Gastroesophageal sphincter (tissue), 4 donors: ENCODE results near the gene PLCL1. TPM values are rescaled to one million over a fixed set of nuclear protein-coding genes. Genes with fewer than 3 reads are reported as not detected.

Experiments used
- ATAC-seq: fragments of 150-250 bp; one replicate; pipeline ENCODE4 v1.9.1; 2016; ENCODE audit warnings: mild to moderate bottlenecking, moderate library complexity
- H3K27ac ChIP-seq, 4 donors: fragments of 200-600 bp; sonication (generic) in 3 of 4; 1 replicate in 3 of 4; 2 replicates in 1 of 4; pipeline ENCODE4 v1.5.1; 2016 to 2019
- H3K27me3 ChIP-seq: fragments of 200-600 bp; sonication (generic); one replicate; pipeline ENCODE4 v1.5.1; 2019
- H3K36me3 ChIP-seq, 2 donors: fragments of 200-600 bp; sonication (generic); one replicate each; pipeline ENCODE4 v1.5.1; 2019; ENCODE audit warnings: control low read depth in 1 of 2
- H3K4me1 ChIP-seq, 3 donors: fragments of 200-600 bp; sonication (generic); 1 replicate in 2 of 3; 2 replicates in 1 of 3; pipeline ENCODE4 v1.5.1; 2016 to 2019; ENCODE audit warnings: control low read depth in 2 of 3
- H3K4me3 ChIP-seq, 2 donors: fragments of 200-600 bp; sonication (generic); one replicate each; pipeline ENCODE4 v1.5.1; 2019; ENCODE audit warnings: mild to moderate bottlenecking in 1 of 2, moderate library complexity in 1 of 2
- H3K9me3 ChIP-seq, 3 donors: fragments of 200-600 bp; sonication (generic); one replicate each; pipeline ENCODE4 v1.5.1; 2017 to 2019; ENCODE audit warnings: control low read depth in 2 of 3
- EP300 ChIP-seq: sonication (generic); formaldehyde crosslinking; IDR thresholded peaks from one replicate; pipeline ENCODE4 v1.6.1; 2017; ENCODE audit warnings: antibody characterized with exemption, mild to moderate bottlenecking
- POLR2A ChIP-seq, 2 donors: fragments of 450-650 bp; IDR thresholded peaks; one replicate each; pipeline ENCODE4 v1.6.1; 2017; ENCODE audit warnings: antibody characterized with exemption in 2 of 2, mild to moderate bottlenecking in 2 of 2, moderate library complexity in 1 of 2
- POLR2AphosphoS5 ChIP-seq: sonication (generic); formaldehyde crosslinking; IDR thresholded peaks from one replicate; pipeline ENCODE4 v1.6.1; 2017; ENCODE audit warnings: antibody characterized with exemption
- WGBS, 2 donors: methylation state at CpG; one replicate each; pipeline ENCODE4 v1.1.5; 2018; ENCODE audit warnings: low coverage in 1 of 2; 5-methylcytosine and 5-hydroxymethylcytosine counted together
- total RNA-seq, 4 donors: library from RNA; depleted of rRNA; stranded (reverse); fragments of >200 nt; gene quantifications; one replicate each; pipeline ENCODE4 v1.1.0, GENCODE V29; 2016
- TF ChIP-seq, protein P1 (sequence below), 4 experiments: fragments of 200-600 bp in 2 of 4; fragments of 450-650 bp in 2 of 4; sonication (generic) in 1 of 4; IDR thresholded peaks; one replicate each; pipeline ENCODE4 v1.5.1; 2017 to 2019; ENCODE audit warnings: antibody characterized with exemption in 4 of 4, mild to moderate bottlenecking in 2 of 4, moderate library complexity in 2 of 4

The PLCL1 gene
- total RNA-seq, 4 donors from 2014 or later = 23.4 to 89.2 (median 47.4) TPM

DNA sequence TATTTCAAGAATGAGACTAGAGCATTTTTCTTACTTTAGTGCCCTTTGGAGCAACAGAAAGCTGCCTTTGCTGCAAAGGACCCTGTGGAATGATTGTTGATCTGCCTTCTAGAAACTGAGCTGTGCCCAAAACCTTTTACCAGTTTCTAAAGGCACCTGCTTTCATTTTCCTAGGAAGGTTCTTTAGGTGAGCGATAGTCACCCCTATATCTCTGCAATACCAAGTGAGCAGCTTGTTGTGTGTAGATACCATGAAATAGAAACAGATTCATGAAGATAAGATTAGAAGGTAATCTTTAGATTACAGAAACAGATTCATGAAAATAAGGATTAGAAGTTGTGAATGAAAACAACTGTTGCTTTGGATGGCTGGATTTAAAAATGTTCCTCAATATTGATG is 202.3 kb downstream of the PLCL1 start:
- TF ChIP-seq, protein P1, sequence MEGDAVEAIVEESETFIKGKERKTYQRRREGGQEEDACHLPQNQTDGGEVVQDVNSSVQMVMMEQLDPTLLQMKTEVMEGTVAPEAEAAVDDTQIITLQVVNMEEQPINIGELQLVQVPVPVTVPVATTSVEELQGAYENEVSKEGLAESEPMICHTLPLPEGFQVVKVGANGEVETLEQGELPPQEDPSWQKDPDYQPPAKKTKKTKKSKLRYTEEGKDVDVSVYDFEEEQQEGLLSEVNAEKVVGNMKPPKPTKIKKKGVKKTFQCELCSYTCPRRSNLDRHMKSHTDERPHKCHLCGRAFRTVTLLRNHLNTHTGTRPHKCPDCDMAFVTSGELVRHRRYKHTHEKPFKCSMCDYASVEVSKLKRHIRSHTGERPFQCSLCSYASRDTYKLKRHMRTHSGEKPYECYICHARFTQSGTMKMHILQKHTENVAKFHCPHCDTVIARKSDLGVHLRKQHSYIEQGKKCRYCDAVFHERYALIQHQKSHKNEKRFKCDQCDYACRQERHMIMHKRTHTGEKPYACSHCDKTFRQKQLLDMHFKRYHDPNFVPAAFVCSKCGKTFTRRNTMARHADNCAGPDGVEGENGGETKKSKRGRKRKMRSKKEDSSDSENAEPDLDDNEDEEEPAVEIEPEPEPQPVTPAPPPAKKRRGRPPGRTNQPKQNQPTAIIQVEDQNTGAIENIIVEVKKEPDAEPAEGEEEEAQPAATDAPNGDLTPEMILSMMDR (IDR thresholded peaks at IDR 0.05) = no peak
- TF ChIP-seq POLR2A (IDR thresholded peaks at IDR 0.05) (no peak), EP300 (no peak), POLR2AphosphoS5 (no peak)
- WGBS, 2 donors = 89 to 90% methylated on average over 1 of the region's 1 CpG
- H3K9me3 ChIP-seq = no peaks in the 10 kb centered on the region
- no peaks in the 10 kb centered on the region for H3K36me3 ChIP-seq
- peaks cover 0 to 15% (median 0%) of the 10 kb centered on the region in 3 donors for H3K4me1 ChIP-seq
- no peak overlapping the region for H3K27ac ChIP-seq
- no peak overlapping the region for H3K4me3 ChIP-seq
- ATAC-seq = no peak
- H3K27me3 ChIP-seq = no peaks in the 10 kb centered on the region

DNA sequence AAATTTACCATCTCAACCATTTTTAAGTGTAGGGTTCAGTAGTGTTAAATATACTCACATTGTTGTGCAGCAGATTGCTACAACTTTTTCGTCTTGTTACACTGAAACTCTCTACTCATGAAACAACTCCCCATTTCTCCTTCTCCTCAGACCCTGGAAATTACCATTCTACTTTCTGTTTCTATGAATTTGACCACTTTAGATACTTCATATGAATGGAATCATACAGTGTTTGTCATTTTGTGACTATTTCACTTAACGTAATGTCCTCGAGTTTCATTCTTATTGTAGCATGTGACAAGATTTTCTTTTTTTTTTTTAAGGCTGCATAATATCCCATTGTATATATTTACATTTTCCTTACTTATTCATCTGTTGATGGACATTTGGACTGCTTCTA is 203.8 kb downstream of the PLCL1 start:
- Histone ChIP-seq H3K27ac (no peak overlapping the region), H3K4me1 (peaks cover 0 to 15% (median 0%) of the 10 kb centered on the region in 3 donors), H3K27me3 (no peaks in the 10 kb centered on the region), H3K4me3 (no peak overlapping the region), H3K9me3 (peaks cover 0 to 6% (median 0%) of the 10 kb centered on the region in 3 donors), H3K36me3 (no peaks in the 10 kb centered on the region)
- TF ChIP-seq POLR2A (IDR thresholded peaks at IDR 0.05) (no peak), EP300 (no peak), POLR2AphosphoS5 (no peak)
- TF ChIP-seq, protein P1 (IDR thresholded peaks at IDR 0.05) = no peak
- WGBS, 2 donors = 82 to 90% methylated on average over 3 of the region's 3 CpGs
- ATAC-seq = no peak

DNA sequence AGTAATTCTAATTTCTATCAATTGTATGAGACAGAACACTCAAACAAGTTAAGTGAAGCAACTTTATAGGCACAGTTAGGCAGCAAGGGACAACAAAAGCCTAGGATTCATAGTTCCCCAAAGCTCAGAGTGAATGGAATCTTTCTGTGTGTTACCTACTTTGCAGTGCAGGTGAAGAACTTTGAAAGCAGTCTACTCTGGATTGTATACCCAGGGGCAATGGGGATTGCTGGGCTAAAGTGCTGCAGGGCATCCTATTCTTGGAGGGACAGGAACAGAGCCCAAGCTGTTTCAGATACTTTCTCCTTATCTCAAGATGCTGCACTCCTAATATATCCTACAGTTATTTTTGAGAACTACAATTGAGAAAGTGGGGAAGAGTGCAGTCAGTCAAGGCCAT is 207.6 kb downstream of the PLCL1 start:
- Histone ChIP-seq H3K36me3 (no peaks in the 10 kb centered on the region), H3K9me3 (peaks cover 0 to 6% (median 0%) of the 10 kb centered on the region in 3 donors), H3K27me3 (no peaks in the 10 kb centered on the region), H3K4me1 (peaks cover 0 to 9% (median 0%) of the 10 kb centered on the region in 3 donors), H3K4me3 (no peak overlapping the region), H3K27ac (no peak overlapping the region)
- no peak for ATAC-seq
- TF ChIP-seq, protein P1 (IDR thresholded peaks at IDR 0.05) = no peak
- no peak for TF ChIP-seq POLR2A (IDR thresholded peaks at IDR 0.05)

DNA sequence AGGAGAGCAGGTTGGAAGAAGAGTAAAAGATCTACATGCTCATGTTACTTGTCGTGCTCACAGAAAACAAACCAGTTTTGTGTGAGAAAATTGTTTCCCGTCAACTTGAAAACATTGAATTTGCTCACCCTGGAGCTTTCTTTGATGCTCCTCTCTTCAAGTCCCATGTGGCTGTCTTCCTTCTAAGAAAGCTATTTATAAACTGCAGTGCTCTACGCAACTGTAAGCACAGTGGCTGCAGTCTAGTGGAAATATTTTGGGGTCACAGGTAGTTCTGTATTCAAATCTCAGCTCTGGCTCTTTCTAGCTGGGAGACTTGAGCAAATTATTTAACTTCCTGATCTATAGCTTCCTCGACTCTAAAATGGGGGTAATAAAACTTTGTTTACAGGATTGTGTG is 211.8 kb downstream of the PLCL1 start:
- no peaks in the 10 kb centered on the region for H3K27me3 ChIP-seq
- peaks cover 0 to 6% (median 0%) of the 10 kb centered on the region in 3 donors for H3K9me3 ChIP-seq
- H3K27ac ChIP-seq = no peak overlapping the region
- ATAC-seq = no peak
- H3K4me1 ChIP-seq = peaks cover 0 to 9% (median 0%) of the 10 kb centered on the region in 3 donors
- H3K4me3 ChIP-seq = no peak overlapping the region
- no peaks in the 10 kb centered on the region for H3K36me3 ChIP-seq
- WGBS, 2 donors = 50 to 60% methylated on average over 4 of the region's 4 CpGs
- no peak for TF ChIP-seq POLR2AphosphoS5
- TF ChIP-seq, protein P1 (IDR thresholded peaks at IDR 0.05) = no peak
- no peak for TF ChIP-seq POLR2A (IDR thresholded peaks at IDR 0.05)
- TF ChIP-seq EP300 = no peak

DNA sequence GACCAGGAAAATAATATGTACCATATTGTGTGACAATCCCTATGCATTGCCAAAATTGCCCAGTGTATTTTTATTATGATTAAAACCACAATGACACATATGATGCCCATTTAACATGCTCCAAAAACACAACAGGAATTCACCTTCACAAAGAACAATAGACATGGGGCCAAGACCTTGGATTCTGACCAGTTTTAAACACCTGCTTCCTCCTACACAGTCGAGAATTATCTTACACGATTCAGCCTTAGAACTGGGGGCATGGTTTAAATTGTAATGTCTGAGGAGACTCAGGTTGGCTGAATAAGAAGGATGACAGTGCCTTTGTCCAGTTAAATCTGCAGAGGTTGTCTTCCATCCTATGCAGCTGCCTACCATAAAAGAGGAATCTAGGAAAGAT is 212.7 kb downstream of the PLCL1 start:
- TF ChIP-seq POLR2A (IDR thresholded peaks at IDR 0.05) (no peak), EP300 (no peak), POLR2AphosphoS5 (no peak)
- TF ChIP-seq, protein P1 (IDR thresholded peaks at IDR 0.05) = no peak

More for the DNA sequence above, 212.7 kb downstream of the PLCL1 start:
- peaks cover 0 to 9% (median 0%) of the 10 kb centered on the region in 3 donors for H3K4me1 ChIP-seq
- no peak overlapping the region for H3K27ac ChIP-seq
- H3K4me3 ChIP-seq = no peak overlapping the region
- H3K9me3 ChIP-seq = peaks cover 0 to 3% (median 0%) of the 10 kb centered on the region in 3 donors
- 60 to 100% methylated on average over 1 to 2 of the region's 2 CpGs for WGBS, 2 donors
- H3K36me3 ChIP-seq = no peaks in the 10 kb centered on the region
- H3K27me3 ChIP-seq = no peaks in the 10 kb centered on the region
- ATAC-seq = no peak
